SK-N-DZ (cell line): ENCODE measurements around the gene GMPPB.
A peak's percentile ranks its signal among the peaks of the same experiment; 100 is the strongest.

ENCODE experiments used
- DNase-seq: peaks from one replicate; pipeline ENCODE4 v3.0.0-alpha.2; 2015; ENCODE audit warnings: low spot score

Gene GMPPB

DNA sequence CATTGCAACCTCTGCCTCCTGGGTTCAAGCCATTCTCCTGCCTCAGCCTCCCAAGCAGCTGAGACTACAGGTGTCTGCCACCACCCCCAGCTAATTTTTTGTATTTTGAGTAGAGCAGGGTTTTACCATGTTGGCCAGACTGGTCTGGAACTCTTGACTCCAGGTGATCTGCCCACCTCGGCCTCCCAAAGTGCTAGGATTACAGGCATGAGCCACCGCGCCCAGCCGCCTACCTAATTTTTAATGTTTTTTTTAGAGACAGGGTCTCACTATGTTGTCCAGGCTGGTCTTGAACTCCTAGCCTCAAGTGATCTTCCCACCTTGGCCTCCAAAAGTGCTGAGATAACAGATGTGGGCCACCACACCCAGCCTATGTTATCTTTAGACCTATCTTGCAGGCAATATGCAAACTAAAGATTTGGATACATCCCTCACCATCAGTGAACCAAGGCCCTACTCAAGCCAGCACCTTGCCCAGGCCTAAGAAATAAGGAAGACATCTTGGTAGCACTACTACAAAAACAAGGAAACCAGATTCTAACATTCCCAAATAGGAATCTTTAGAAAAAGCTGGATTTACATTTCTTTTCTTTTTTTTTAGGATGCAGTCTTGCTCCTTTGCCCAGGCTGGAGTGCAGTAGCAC is 6.3 kb upstream of the GMPPB start:
- DNase-seq, result no peak

- no peak for DNase-seq
These were observed 4.2 kb upstream of the GMPPB start for GRCh38 chr3:49727924-49728361.

GRCh38 chr3:49727154-49727923 is 3.6 kb upstream of the GMPPB start:
- DNase-seq, result no peak

DNA sequence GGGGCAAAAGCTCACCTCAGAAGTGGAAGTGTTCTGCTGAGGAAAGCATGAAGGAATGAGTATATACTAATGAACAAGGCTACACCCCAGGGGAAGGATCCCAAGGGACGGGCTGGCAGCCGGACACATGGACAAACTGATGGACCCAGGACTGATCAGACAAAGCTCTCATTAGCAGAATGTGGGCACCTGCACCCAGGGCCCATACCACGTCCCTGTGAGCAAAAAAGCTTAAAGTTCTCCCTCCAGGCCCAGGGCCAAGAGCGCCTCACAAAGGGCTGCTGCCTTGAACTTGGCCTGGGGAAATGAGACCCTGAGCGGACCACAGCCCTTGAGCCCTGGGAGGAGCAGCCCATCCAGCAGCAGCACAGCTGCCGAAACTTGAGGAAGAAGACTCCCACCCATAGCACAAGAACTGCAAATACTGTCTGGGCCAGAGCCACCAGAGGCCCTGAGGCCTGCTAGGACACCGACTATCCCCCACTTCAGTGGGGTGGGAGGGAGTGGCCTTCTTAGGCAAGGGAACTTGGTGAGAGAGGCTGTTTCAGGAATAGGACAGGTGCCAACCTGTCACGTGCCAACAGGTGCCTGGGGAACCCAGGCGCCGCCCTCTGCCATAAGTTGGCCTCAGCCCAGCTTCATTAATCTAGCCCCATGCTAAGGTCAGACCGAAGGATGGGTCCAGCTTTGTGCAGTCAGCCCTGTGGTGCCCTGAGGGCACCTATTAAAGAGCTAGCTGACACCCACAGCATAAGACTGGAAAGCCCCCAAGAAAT is 2.3 kb upstream of the GMPPB start:
- no peak for DNase-seq

- no peak for DNase-seq
These were observed 835 bp upstream of the GMPPB start for GRCh38 chr3:49724586-49724985.

DNA sequence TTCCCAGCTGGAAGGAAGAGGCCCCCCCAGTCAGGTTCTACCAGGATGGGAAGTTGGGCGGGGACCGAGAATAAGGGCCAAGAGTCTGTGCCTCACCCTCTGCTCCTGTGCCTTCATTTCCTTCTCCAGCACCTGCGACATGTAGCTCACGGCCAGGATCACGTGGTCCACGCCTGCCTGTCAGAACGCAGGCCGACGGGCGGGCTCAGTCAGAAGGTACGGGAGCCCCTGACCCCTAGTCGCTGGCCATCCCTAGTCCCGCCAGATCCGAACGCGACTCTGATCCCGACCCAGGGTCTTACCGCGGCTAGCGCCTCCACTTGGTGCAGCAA is 489 bp downstream of the GMPPB start:
- peak; percentile 38 for DNase-seq

DNA sequence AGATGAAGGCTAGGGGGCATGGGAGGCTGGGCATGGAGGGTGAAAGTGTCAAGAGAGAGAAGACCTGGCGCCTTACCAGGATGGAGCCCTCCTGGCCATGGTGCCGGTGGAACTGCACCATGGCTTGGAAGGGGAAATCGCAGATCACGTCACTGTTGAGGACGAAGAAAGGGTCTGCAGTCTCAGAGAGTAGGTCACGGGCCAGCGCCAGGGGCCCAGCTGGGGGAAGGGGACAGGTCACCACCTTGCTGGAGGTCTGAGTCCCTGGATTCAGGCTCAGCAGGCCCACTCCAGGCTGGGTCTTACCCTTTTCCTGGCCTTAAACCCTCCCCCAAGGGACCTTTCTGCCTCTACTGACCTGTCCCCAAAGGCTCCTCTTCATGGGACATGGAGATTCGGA is 855 bp downstream of the GMPPB start:
- no peak for DNase-seq

DNA sequence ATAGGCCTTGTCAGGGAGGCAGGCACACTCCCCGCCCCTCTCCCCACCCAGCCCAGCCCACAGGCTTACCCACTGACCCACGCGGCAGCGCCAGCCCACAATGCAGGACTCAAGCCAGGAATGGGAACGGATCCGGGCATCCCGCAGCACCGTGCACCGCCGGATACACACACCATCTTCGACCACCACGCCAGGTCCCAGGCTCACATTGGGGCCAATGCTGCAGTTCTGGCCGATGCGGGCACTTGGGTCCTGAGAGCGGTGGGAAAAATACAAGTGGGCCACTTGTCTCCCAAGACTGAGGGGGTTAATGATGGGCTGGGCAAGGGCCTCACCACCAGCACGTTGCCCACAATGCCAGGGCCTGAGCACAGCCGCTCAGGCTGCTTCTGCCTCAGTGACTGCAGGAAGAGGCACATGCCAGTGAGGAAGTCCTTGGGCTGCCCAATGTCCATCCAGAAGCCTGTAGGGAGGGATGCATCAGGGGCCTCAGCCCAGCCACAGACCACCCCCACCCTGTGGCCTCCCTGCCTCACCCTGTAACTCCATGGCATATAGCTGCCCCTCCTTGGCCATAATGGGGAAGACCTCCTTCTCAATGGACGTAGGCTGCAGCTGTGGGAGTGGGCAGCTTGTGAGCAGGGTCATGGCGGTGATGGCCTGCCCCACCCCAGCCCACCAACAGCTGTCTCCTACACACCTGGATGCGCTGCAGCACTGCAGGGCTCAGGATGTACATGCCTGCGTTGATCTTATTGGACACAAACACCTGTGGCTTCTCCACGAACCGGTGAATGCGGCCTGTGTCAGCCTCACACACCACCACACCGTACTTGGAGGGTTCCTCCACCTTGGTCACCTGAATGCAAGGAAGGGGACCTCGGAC is 1.6 kb downstream of the GMPPB start:
- DNase-seq, result no peak

DNA sequence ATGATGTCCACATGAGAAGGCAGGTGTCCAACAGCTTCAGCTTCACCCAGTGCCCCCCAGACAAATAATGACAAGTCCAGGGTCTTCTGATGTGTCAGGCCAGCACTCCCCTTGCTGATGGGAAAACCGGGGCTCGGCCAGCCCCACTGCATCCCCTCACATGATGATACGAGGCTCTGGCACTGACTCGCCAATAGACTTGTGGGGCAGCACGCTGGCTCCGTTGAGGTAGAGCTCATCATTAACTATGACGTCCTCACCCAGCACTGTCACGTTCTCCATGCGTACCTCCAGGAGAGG is 2.2 kb downstream of the GMPPB start:
- DNase-seq, result no peak

DNA sequence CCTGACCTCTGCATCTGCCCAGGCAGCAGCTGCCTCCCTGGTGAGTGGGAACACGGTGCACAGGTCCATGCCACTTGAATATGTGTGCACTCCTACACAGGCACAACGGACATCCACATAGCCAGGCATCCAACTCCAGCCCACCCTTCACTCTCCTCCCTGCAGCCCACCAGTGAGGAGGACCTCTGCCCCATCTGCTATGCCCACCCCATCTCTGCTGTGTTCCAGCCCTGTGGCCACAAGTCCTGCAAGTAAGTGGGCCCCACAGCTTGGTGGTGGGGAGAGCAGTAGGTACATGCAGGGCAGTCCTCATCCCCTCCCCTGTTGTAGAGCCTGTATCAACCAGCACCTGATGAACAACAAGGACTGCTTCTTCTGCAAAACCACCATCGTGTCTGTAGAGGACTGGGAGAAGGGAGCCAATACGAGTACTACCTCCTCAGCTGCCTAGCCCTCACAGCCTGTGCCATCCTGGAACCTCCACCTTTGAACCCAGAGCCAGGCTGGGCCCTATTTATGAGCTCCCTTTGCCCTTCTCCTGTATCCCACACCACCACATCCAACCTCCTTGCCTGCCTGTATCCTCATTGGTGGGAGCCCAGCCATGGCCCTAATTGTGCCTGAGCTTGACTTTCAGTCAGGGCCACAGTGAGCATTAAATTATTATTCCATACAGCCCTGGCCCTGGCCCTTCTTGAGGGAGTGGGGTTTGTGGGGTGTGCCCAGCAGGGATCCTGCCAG is 2.7 kb downstream of the GMPPB start:
- no peak for DNase-seq

DNA sequence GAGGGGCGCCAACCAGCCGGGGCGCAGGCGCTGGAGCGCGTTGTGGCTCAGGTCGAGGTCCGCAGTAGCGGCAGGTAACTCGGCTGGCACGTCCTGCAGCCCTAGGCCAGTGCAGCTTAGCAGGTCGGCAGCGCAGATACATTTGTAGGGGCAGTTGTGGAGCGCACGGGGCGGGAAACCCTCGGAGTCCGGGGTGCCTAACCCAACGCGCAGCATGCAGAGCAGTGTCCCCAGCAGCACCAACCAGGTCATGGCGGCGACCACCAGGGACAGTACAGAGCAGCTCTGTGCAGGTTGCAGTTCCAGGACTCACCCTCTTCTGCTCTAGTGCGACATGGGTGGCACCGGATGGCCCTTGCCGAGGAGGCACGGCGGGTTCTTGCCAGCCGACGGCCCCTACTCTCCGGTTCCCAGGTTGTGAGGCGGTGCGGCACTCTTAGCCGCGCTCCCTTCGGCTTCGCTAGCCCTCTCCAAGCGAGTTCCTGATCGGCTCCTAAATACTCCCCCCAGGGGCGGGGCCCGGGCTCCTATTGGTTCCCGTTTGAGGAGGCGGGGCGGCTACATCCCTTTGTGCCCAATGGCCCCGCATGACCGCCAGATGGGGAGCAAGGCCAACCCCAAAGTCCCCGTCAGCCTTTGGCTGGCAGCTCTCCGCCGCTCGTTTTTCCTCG is 4.4 kb downstream of the GMPPB start, which contains the start of gene AMIGO3:
AMIGO3 (minus strand) TSS at position 471 of the 671 bp plus-strand sequence; CDS start at position 252, 219 bp downstream.
- DNase-seq, result peak; percentile 92

DNA sequence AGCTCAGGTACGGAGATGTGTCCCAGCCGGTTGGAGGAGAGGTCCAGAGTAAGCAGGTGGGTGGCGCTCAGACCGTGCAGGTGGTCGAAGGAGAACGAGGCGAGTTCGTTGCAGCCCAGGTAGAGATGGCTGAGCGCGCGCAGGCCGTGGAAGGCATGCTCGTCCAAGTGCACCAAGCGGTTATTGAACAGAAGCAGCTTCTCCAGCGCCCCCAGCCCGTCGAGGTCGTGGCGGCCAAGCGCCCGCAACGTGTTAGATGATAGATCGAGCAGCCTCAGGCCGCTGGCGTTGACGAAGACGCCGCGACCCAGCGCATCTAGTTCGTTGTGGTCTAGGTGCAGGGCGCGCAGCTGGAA is 4.9 kb downstream of the GMPPB start:
- DNase-seq, result no peak

GRCh38 chr3:49717959-49718857 is 5.5 kb downstream of the GMPPB start:
- no peak for DNase-seq

DNA sequence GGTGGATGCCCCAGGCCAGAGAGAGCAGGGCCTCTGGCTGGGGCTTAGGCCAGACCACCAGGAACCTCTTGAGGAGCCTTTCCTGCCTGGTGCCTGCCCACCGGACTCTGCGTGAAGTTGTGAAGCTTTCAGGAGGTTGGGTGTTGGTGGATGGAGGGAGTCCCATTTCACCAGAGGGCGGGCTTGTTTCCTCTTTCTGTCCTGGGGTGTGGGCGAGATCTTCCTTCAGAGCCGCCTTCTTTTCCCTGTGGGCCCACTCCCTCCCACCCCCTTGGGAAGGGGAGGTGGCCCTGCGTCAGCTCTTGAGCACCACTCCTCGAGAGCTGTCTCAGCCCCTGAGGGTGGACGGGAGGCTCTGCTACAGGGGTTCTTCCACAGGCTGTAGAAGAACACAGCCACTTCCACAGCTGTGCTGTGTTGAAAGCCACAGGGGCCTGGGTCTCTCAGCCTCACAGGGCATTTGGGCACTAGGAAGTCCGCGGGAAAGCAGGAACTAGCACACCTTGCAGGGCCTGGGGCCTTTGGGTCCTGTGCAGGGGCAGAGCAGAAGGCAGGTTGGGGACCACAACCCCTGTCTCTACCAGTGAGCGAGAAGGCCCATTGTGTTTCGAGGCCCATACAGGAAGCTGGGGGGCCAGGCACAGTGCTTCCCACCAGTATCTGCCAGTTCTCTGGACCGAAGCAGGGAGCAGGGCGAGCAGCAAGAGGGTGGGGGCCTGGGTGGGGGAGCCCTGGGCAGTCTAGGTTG is 6.4 kb downstream of the GMPPB start:
- no peak for DNase-seq

DNA sequence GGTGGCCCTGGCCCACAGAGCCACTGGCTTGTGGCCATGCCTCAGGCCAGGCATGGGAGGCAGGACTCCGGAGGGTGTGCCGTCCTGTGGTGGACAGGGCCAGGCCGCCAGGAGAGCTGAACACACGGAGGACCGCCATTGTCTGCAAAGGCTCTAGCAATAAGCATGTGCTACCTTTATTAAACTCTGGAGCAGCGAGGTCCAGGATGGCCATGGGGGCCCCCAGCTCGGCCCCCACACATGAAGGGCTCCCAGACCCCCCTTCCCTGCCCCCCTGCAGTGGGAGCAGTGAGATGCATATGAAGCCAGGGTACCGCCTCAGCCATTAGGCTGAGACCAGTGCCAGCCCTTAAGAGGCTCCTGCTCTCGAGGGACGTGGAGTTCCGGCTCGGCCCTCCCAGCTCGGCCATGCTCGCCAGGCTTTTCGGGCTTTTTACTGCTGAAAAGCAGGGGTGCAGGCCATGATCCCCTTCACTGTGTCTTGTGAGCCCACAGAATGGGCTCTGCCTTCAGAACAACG is 7.0 kb downstream of the GMPPB start:
- no peak for DNase-seq

DNA sequence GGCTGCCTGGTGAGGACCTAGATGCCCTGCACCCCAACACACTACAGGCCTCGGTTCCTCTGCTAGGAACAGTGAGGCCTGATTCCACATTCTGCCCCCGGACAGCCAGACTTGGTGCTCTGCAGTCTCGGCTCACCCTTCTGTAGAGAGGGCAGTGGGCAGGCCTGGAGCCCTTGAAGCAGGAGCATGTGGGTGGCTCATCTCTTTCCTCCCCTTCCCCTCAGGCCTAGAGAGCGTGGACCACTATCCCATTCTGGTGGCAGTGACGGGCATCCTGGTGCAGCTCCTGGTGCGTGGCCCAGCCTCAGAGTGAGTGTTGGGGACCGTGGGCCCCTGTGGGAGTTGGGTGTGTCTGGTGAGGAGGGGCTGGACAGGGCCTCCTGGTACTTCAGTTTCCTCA is 7.6 kb downstream of the GMPPB start:
- no peak for DNase-seq

GRCh38 chr3:49715611-49716121 is 8.1 kb downstream of the GMPPB start:
- no peak for DNase-seq
